GM18505 (cell line): ENCODE data around the gene NUP188.

Experiments
- ATAC-seq: cut with Tn5 transposase; IDR thresholded peaks from one replicate; pipeline ENCODE4 v1.9.1; 2021; ENCODE audit not compliant: unreplicated experiment
- POLR2A ChIP-seq: IDR thresholded peaks from 4 replicates; pipeline ENCODE4 v1.6.1; 2011; ENCODE audit warnings: borderline replicate concordance; ENCODE audit not compliant: insufficient read depth, insufficient read length; ENCODE audit errors: extremely low read depth

NUP188 gene

DNA sequence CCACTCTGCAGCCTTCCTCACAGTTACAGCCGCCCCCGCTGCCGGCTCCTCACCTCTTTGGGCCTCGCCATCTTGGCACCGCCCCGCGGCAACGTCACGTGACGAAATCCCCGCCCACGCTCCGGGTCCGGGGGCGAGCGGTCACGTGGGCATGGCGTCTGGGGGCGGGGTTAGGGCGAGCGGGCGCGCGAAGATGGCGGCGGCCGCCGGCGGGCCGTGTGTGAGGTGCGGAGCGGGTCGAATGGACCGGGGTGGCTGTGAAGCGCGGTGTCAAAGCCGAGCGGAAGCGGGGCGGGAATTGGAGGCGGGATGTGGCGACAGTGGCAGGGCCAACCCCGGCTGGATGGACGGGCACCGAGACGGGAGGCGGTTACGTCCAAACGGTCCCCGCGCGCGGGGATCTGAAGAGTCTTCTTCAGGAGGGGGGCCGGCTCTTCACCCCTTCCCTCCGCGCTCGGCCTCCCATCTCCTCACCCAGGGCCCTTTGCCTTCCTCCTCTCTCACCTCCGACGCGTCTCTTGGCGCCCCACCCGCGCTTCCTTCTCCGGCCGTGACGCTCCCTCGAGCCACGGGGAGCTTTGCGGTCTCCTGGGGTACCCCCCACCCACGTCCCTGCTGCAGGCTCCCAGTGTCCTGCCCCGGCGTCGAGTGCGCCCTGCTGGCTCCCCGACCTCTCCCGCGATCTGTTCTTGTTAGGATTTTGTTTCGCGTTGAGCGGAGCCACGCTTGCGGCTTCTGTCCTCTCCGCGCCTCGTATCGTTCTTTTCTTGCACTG is at the start of gene NUP188, which contains the start of gene DOLK:
TSS of gene NUP188 (plus strand) at position 173 of the 775 bp plus-strand sequence. CDS start at position 194, 21 bp downstream.
TSS of gene DOLK (minus strand) at position 77 of the 775 bp plus-strand sequence. CDS start 300 bp downstream, outside the sequence.
- peak; percentile 96 for TF ChIP-seq POLR2A
- peak; percentile 83 for ATAC-seq

DNA sequence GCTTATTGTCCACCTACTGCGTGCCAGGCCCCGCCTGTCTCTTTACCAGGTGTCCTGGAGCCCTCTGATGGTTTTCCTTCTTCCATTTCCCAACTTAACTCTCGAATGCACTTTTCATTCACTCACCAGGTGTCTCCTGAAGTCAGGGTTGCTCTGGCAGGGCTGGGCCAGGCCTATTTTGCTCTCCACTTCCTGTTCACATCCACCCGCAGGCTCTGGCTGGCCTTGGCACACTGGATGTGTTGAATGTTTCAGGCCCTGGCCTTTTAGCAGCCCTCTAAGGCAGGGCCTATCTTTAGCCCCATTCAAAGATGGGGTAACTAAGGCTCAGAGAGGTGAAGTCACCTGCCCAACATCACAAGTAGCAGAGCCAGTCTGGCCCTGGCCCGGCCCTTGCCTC is 49.1 kb upstream of the NUP188 start:
- no peak for TF ChIP-seq POLR2A
- no peak for ATAC-seq

GRCh38 chr9:128898845-128899565 is 48.5 kb upstream of the NUP188 start:
- TF ChIP-seq POLR2A = no peak
- no peak for ATAC-seq

- no peak for TF ChIP-seq POLR2A
- no peak for ATAC-seq
These were observed 47.8 kb upstream of the NUP188 start for GRCh38 chr9:128899566-128900322.

- no peak for ATAC-seq
- TF ChIP-seq POLR2A = no peak
These were observed 46.1 kb upstream of the NUP188 start for GRCh38 chr9:128901379-128901778.

- TF ChIP-seq POLR2A = no peak
- peak; percentile 8 for ATAC-seq
These were observed 45.7 kb upstream of the NUP188 start for GRCh38 chr9:128901822-128902221.

- ATAC-seq = peak; percentile 75
- peak; percentile 63 for TF ChIP-seq POLR2A
These were observed 45.0 kb upstream of the NUP188 start for GRCh38 chr9:128902351-128903078.

DNA sequence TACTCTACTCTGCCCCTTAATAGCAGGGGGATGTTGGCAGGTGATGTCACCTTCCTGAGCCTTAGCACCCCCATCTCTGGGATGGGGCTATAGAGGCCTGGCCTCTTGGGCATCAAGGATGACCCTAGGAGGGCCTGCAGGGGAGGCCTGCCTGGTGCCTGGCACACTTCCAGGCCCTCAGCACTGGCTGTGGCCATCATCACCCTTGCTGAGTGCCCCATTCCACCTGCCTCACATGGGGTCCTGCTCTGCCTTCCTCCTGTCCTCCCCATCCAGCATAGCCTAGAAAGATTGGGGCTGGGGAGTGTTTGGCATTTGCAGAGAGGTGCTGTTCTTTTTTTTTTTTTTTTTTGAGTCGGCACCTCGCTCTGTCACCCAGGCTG is 44.4 kb upstream of the NUP188 start:
- no peak for ATAC-seq
- TF ChIP-seq POLR2A = no peak

- ATAC-seq = no peak
- no peak for TF ChIP-seq POLR2A
These were observed 43.5 kb upstream of the NUP188 start for GRCh38 chr9:128903871-128904620.

DNA sequence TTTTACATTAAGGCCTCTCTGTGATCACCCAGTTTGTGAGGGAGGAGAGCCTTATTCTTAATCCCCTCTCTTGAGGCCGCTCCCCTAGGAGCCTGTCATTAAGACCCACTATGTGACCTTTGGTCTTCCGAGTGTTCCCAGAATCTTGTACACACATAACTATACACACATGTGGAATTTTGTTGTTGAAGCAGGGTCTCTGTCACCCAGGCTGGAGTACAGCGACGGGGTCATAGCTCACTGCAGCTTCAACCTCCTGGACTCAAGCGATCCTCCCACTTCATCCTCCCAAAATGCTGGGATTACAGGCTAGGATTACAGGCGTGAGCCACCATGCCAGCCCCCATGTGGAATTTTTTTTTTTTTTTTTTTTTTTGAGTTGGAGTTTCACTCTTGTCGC is 41.5 kb upstream of the NUP188 start:
- ATAC-seq = no peak
- no peak for TF ChIP-seq POLR2A

DNA sequence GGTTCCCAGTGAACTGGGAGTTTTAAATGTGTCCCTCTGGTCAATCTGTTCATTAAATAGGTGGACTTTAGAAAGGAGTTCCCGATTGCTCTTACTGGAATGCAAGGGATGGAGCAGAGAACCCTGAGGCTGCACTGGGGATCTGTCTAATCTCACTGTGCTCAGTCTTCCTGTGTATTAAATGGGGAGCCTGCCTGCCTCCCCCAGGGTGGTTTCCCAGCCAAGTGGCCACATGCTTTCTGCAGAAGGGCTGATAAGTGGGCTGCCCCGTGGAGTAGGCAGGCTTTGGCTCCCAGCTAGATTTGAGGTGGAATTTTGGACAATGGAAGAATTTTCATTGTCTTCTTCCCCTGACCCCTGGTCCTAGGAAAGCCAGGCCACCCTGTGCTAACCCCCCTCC is 40.8 kb upstream of the NUP188 start:
- no peak for TF ChIP-seq POLR2A
- no peak for ATAC-seq

GRCh38 chr9:128908372-128908771 is 39.1 kb upstream of the NUP188 start:
- no peak for ATAC-seq
- no peak for TF ChIP-seq POLR2A
